ENCODE results near the gene RARRES1.

DNA sequence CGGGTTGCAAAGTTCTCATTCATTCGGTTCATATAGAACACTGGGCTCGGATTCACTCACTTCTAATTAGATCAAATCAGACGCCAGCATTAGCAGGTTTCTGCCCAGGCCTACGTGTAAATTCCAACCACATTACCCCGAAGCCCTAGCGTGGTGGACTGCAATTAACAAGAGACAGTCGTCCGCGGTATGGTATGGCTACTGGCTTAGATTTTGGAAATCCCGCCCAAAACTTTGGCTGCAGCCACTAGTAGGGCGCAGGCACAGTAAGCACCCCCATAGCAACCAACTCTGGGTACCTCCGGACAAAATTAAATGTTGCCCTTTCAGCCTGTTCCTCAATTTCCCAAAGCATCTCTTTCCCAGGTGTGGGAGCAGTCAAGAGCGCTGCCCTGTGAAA is 771 bp downstream of the RARRES1 start:
- TF ChIP-seq, protein P1, sequence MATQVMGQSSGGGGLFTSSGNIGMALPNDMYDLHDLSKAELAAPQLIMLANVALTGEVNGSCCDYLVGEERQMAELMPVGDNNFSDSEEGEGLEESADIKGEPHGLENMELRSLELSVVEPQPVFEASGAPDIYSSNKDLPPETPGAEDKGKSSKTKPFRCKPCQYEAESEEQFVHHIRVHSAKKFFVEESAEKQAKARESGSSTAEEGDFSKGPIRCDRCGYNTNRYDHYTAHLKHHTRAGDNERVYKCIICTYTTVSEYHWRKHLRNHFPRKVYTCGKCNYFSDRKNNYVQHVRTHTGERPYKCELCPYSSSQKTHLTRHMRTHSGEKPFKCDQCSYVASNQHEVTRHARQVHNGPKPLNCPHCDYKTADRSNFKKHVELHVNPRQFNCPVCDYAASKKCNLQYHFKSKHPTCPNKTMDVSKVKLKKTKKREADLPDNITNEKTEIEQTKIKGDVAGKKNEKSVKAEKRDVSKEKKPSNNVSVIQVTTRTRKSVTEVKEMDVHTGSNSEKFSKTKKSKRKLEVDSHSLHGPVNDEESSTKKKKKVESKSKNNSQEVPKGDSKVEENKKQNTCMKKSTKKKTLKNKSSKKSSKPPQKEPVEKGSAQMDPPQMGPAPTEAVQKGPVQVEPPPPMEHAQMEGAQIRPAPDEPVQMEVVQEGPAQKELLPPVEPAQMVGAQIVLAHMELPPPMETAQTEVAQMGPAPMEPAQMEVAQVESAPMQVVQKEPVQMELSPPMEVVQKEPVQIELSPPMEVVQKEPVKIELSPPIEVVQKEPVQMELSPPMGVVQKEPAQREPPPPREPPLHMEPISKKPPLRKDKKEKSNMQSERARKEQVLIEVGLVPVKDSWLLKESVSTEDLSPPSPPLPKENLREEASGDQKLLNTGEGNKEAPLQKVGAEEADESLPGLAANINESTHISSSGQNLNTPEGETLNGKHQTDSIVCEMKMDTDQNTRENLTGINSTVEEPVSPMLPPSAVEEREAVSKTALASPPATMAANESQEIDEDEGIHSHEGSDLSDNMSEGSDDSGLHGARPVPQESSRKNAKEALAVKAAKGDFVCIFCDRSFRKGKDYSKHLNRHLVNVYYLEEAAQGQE (IDR thresholded peaks at IDR 0.05), result no peak
- TF ChIP-seq, protein P2, sequence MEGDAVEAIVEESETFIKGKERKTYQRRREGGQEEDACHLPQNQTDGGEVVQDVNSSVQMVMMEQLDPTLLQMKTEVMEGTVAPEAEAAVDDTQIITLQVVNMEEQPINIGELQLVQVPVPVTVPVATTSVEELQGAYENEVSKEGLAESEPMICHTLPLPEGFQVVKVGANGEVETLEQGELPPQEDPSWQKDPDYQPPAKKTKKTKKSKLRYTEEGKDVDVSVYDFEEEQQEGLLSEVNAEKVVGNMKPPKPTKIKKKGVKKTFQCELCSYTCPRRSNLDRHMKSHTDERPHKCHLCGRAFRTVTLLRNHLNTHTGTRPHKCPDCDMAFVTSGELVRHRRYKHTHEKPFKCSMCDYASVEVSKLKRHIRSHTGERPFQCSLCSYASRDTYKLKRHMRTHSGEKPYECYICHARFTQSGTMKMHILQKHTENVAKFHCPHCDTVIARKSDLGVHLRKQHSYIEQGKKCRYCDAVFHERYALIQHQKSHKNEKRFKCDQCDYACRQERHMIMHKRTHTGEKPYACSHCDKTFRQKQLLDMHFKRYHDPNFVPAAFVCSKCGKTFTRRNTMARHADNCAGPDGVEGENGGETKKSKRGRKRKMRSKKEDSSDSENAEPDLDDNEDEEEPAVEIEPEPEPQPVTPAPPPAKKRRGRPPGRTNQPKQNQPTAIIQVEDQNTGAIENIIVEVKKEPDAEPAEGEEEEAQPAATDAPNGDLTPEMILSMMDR (IDR thresholded peaks at IDR 0.05), result no peak
- TF ChIP-seq, protein P3, sequence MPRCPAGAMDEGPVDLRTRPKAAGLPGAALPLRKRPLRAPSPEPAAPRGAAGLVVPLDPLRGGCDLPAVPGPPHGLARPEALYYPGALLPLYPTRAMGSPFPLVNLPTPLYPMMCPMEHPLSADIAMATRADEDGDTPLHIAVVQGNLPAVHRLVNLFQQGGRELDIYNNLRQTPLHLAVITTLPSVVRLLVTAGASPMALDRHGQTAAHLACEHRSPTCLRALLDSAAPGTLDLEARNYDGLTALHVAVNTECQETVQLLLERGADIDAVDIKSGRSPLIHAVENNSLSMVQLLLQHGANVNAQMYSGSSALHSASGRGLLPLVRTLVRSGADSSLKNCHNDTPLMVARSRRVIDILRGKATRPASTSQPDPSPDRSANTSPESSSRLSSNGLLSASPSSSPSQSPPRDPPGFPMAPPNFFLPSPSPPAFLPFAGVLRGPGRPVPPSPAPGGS (IDR thresholded peaks at IDR 0.05), result no peak
- TF ChIP-seq EP300 (IDR thresholded peaks at IDR 0.05) (no peak), RNF2 (IDR thresholded peaks at IDR 0.05; ENCODE audit: borderline replicate concordance, low read depth) (no peak), FOSL2 (IDR thresholded peaks at IDR 0.05) (no peak), FOSL2 (CRISPR knock-in tag; IDR thresholded peaks at IDR 0.05) (no peak), CHD2 (IDR thresholded peaks at IDR 0.05; ENCODE audit: low read length, partially characterized antibody) (no peak), POLR2A (IDR thresholded peaks at IDR 0.05; ENCODE audit: low read length) (no peak), NFE2L2 (conservative IDR thresholded peaks at IDR 0.05; ENCODE audit: low read length) (no peak), POLR2AphosphoS2 (conservative IDR thresholded peaks at IDR 0.05; ENCODE audit: low read length) (no peak), MAFK (IDR thresholded peaks at IDR 0.05; ENCODE audit: partially characterized antibody) (no peak), TP53 (CRISPR knock-in tag; IDR thresholded peaks at IDR 0.05) (no peak), CBX8 (IDR thresholded peaks at IDR 0.05) (no peak), RAD21 (conservative IDR thresholded peaks at IDR 0.05 in 1 of 2, IDR thresholded peaks at IDR 0.05 in 1 of 2) (no peak)
